ENCODE results near the gene DPY19L3. TPM values are rescaled to one million over a fixed set of nuclear protein-coding genes. Genes with fewer than 3 reads are reported as not detected.
A peak's percentile ranks its signal among the peaks of the same experiment; 100 is the strongest.

The DPY19L3 gene
- total and polyA plus RNA-seq, 2 experiments from 2014 or later, result 12.5 to 64.3 TPM

DNA sequence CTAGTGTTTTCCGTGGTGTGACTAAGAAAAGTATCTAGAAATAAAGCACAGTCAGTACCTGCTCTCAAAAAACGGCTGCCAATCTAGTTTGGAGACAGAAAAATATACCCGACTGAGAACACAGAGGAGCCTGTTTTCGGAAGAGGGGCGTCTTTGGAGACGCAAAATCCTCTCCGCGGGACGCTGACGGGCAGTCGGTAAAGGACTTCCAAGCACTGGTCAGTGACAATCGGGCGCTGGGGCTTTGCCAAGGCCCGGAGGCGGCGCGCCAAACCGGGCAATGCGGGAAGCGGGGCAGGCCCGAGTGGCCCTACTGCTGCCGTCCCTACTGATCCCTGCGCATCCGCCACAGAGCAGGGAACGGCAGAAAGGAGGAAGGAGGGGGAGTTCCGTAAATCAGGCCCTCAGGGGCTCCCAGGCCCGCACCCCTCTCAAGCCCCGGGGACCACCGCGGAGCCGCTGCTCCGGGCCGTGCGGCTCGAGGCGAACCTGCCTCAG lies 588 bp upstream of the DPY19L3 start:
- no peaks in the 10 kb centered on the region for H3K27me3 ChIP-seq
- H3K36me3 ChIP-seq, result peaks cover under 1% of the 10 kb centered on the region
- H3K4me1 ChIP-seq (ENCODE audit: low read depth), result peaks cover 19% of the 10 kb centered on the region
- H3K27ac ChIP-seq, result peak overlapping the region; percentile 97
- DNase-seq (ENCODE audit: low read depth in 1 of 2, low spot score in 1 of 2), result peak; percentile 52 to 61
- H3K4me3 ChIP-seq, result peak overlapping the region; percentile 62
- TF ChIP-seq, protein P1, sequence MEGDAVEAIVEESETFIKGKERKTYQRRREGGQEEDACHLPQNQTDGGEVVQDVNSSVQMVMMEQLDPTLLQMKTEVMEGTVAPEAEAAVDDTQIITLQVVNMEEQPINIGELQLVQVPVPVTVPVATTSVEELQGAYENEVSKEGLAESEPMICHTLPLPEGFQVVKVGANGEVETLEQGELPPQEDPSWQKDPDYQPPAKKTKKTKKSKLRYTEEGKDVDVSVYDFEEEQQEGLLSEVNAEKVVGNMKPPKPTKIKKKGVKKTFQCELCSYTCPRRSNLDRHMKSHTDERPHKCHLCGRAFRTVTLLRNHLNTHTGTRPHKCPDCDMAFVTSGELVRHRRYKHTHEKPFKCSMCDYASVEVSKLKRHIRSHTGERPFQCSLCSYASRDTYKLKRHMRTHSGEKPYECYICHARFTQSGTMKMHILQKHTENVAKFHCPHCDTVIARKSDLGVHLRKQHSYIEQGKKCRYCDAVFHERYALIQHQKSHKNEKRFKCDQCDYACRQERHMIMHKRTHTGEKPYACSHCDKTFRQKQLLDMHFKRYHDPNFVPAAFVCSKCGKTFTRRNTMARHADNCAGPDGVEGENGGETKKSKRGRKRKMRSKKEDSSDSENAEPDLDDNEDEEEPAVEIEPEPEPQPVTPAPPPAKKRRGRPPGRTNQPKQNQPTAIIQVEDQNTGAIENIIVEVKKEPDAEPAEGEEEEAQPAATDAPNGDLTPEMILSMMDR (IDR thresholded peaks at IDR 0.05; ENCODE audit: low read depth, low read length), result no peak
- no peaks in the 10 kb centered on the region for H3K9me3 ChIP-seq (ENCODE audit: low read depth)

DNA sequence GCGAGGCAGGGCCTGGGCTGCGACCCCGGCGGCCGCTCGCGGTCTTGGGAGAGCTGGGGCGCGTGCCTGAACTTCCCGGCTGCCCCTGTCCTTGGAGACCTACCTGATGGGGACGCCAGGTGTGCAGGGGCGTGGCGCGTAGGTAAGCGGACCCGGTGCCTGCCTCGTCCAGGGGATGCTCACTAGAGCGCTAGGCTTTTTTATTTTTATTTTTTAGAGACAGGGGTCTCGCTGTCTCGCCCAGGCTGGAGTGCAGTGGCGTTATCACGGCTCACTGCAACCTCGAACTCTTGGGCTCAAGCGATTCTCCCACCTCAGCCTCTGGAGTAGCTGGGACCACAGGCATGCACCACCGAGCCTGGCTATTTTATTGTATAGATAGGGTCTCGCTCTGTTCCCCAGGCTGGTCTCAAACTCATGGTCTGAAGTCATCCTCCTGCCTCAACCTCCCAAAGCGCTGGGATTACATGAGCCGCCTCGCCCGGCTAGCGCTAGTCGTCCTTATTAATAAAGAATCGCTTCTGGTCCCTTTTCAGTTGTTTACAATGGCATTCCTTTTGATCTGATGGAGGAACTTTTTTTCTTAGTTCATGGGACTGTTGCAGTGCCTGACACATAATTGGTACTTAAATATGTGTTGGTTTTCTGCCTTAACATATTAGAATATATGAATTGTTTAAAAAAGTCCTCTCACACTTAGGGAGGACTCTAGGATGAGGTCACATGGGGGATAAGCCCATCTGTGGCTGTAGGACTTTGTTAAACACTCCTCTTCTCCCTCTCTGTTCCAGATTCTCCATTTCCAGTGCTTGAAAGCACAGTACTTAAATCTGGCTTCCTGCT lies 812 bp downstream of the DPY19L3 start:
- no peaks in the 10 kb centered on the region for H3K9me3 ChIP-seq (ENCODE audit: low read depth)
- H3K4me3 ChIP-seq, result peak overlapping the region; percentile 62
- DNase-seq (ENCODE audit: low read depth in 1 of 2, low spot score in 1 of 2), result no peak
- peaks cover 19% of the 10 kb centered on the region for H3K4me1 ChIP-seq (ENCODE audit: low read depth)
- TF ChIP-seq, protein P1 (IDR thresholded peaks at IDR 0.05; ENCODE audit: low read depth, low read length), result no peak
- H3K36me3 ChIP-seq, result peaks cover 8% of the 10 kb centered on the region
- peak overlapping the region; percentile 97 for H3K27ac ChIP-seq
- H3K27me3 ChIP-seq, result no peaks in the 10 kb centered on the region

DNA sequence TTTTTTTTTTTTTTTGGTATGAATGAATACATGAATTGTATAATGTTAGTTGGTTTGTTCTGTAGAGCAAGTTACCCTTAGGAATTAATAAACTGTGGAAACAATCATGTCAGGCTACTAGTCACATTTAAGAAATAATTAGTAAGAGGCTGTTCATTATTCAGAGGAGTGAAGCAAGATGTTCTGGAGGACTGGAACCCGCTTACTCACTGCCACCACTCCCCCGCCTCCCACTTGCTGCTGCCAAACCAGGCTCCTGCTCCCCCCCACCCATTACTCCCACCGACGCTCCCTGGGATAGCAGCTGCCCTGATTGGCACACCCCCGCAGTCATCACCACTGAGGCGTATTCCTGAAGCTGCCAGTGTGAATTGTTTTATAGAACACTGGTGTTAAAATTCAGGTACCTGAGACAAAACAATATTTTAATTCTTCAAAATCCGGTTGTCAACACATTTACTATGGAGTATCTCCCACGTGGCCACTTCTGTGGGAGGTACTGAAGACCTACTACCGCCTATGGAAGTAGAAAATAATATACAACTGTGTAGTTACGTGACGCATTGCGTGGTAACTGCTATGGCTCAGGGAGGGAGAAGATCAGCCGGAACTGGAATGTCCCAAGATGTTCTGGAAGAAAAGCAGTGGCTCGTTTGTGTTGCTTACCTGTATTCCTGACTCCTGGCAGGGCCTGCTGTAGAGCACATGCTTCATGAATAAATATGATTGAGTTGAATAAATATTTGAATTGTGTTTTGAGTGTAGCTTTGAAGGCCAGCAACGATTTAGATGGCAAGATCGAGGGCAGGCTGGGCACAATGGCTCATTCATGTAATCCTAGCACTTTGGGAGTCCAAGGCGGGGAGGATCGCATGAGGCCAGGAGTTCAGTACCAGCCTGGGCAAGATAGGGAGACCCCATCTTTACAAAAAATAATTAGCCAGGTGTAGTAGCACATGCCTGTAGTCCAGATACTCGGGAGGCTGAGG lies 1.7 kb downstream of the DPY19L3 start:
- Histone ChIP-seq H3K27ac (no peak overlapping the region), H3K4me3 (no peak overlapping the region), H3K4me1 (ENCODE audit: low read depth) (peaks cover 19% of the 10 kb centered on the region), H3K9me3 (ENCODE audit: low read depth) (no peaks in the 10 kb centered on the region), H3K27me3 (no peaks in the 10 kb centered on the region), H3K36me3 (peaks cover 16% of the 10 kb centered on the region)
- TF ChIP-seq, protein P1 (IDR thresholded peaks at IDR 0.05; ENCODE audit: low read depth, low read length), result no peak
- DNase-seq (ENCODE audit: low read depth in 1 of 2, low spot score in 1 of 2), result peak in 1 of 2 donors; percentile 93

DNA sequence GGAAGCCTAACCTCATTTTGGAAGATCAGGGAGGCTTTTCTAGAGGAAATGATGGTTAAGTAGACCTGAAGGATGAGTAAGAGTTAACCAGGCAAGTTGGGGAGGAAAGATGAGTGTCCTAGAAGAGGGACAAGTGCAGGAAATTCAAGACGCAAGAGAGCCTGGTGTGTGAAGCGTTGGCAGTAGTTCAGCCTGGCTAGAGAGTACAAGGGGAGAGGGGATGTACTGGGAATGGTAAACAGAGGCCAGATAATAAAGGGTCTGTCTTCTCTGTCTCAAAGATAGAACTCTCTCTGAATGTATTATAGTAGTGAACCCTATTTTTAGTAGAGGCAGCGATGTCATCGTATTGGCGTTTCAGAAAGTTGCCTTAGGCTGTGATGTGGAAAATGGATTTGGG lies 9.7 kb downstream of the DPY19L3 start:
- H3K27ac ChIP-seq, result no peak overlapping the region
- no peak for DNase-seq (ENCODE audit: low read depth in 1 of 2, low spot score in 1 of 2)
- no peaks in the 10 kb centered on the region for H3K4me1 ChIP-seq (ENCODE audit: low read depth)
- no peaks in the 10 kb centered on the region for H3K27me3 ChIP-seq
- H3K4me3 ChIP-seq, result no peak overlapping the region
- TF ChIP-seq, protein P1 (IDR thresholded peaks at IDR 0.05; ENCODE audit: low read depth, low read length), result no peak
- no peaks in the 10 kb centered on the region for H3K9me3 ChIP-seq (ENCODE audit: low read depth)
- H3K36me3 ChIP-seq, result peaks cover 24% of the 10 kb centered on the region

DNA sequence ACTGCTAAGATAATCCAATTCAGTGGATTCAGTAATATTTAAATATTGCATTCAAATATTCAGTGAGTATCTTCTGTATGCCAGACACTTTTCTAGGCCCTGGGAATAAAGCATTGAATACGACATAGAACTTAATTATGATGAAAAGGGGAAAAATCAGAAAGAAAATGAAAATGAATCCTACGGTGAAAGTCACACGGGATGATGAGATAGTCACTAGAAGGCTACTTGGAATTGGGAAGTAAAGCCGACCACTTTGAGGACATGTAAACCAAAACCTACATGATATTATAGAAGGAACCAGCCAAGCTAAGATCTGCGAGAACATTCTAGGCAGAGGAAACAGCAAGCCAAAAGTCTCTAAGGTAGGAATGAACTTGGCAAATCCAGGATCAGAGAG lies 10.1 kb downstream of the DPY19L3 start:
- H3K27ac ChIP-seq, result no peak overlapping the region
- no peaks in the 10 kb centered on the region for H3K9me3 ChIP-seq (ENCODE audit: low read depth)
- TF ChIP-seq, protein P1 (IDR thresholded peaks at IDR 0.05; ENCODE audit: low read depth, low read length), result no peak
- DNase-seq (ENCODE audit: low read depth in 1 of 2, low spot score in 1 of 2), result no peak
- H3K36me3 ChIP-seq, result peaks cover 22% of the 10 kb centered on the region
- H3K4me1 ChIP-seq (ENCODE audit: low read depth), result no peaks in the 10 kb centered on the region
- no peak overlapping the region for H3K4me3 ChIP-seq
- H3K27me3 ChIP-seq, result no peaks in the 10 kb centered on the region
